Raji (cell line): ENCODE results near the gene MAP2K6.

Experiments
- POLR2A ChIP-seq: IDR thresholded peaks from 2 replicates; pipeline ENCODE4 v1.6.1; 2011; ENCODE audit warnings: low read depth, low read length, control low read depth; ENCODE audit not compliant: insufficient read depth

The MAP2K6 gene

GRCh38 chr17:69588827-69589239 is 174.3 kb downstream of the MAP2K6 start:
- no peak for TF ChIP-seq POLR2A

- no peak for TF ChIP-seq POLR2A
Measured at GRCh38 chr17:69590671-69591070, 176.2 kb downstream of the MAP2K6 start.

- TF ChIP-seq POLR2A: no peak
Measured at GRCh38 chr17:69592692-69593350, 178.3 kb downstream of the MAP2K6 start.

- TF ChIP-seq POLR2A: no peak
Measured at GRCh38 chr17:69593351-69593715, 178.8 kb downstream of the MAP2K6 start.

GRCh38 chr17:69593716-69594115 is 179.2 kb downstream of the MAP2K6 start:
- no peak for TF ChIP-seq POLR2A

GRCh38 chr17:69594641-69595040 is 180.1 kb downstream of the MAP2K6 start:
- TF ChIP-seq POLR2A: no peak

GRCh38 chr17:69596141-69596540 is 181.6 kb downstream of the MAP2K6 start:
- no peak for TF ChIP-seq POLR2A

- TF ChIP-seq POLR2A: no peak
Measured at GRCh38 chr17:69597898-69598692, 183.6 kb downstream of the MAP2K6 start.

GRCh38 chr17:69602972-69603371 is 188.5 kb downstream of the MAP2K6 start:
- TF ChIP-seq POLR2A: no peak
